ENCODE results near the gene FAM167B.

Gene FAM167B

GRCh38 chr1:32224285-32224684 is 22.7 kb upstream of the FAM167B start:
- TF ChIP-seq NFIC (IDR thresholded peaks at IDR 0.05) = no peak
- TF ChIP-seq ZBTB7A (IDR thresholded peaks at IDR 0.05; ENCODE audit: low read depth) = no peak
- no peak for TF ChIP-seq REST (IDR thresholded peaks at IDR 0.05; ENCODE audit: low read depth)
- TF ChIP-seq, protein P1, sequence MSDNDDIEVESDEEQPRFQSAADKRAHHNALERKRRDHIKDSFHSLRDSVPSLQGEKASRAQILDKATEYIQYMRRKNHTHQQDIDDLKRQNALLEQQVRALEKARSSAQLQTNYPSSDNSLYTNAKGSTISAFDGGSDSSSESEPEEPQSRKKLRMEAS (IDR thresholded peaks at IDR 0.05) = no peak
- no peak for TF ChIP-seq CREB1 (IDR thresholded peaks at IDR 0.05; ENCODE audit: low read depth)
- TF ChIP-seq TAF1 (IDR thresholded peaks at IDR 0.05; ENCODE audit: low read depth) = no peak
- TF ChIP-seq RAD21 (IDR thresholded peaks at IDR 0.05; ENCODE audit: low read depth) = no peak
- no peak for TF ChIP-seq FOXM1 (IDR thresholded peaks at IDR 0.05; ENCODE audit: borderline replicate concordance, low read depth)
- TF ChIP-seq CEBPB (IDR thresholded peaks at IDR 0.05) = no peak
- TF ChIP-seq, protein P2, sequence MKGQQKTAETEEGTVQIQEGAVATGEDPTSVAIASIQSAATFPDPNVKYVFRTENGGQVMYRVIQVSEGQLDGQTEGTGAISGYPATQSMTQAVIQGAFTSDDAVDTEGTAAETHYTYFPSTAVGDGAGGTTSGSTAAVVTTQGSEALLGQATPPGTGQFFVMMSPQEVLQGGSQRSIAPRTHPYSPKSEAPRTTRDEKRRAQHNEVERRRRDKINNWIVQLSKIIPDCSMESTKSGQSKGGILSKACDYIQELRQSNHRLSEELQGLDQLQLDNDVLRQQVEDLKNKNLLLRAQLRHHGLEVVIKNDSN (IDR thresholded peaks at IDR 0.05) = no peak
- TF ChIP-seq YY1 (IDR thresholded peaks at IDR 0.05; ENCODE audit: low read depth) = no peak
- TF ChIP-seq TEAD4 (IDR thresholded peaks at IDR 0.05) = no peak
- TF ChIP-seq TCF12 (IDR thresholded peaks at IDR 0.05; ENCODE audit: low read depth) = no peak
- no peak for TF ChIP-seq EGR1 (IDR thresholded peaks at IDR 0.05)
- no peak for TF ChIP-seq EP300 (IDR thresholded peaks at IDR 0.05; ENCODE audit: borderline replicate concordance)

DNA sequence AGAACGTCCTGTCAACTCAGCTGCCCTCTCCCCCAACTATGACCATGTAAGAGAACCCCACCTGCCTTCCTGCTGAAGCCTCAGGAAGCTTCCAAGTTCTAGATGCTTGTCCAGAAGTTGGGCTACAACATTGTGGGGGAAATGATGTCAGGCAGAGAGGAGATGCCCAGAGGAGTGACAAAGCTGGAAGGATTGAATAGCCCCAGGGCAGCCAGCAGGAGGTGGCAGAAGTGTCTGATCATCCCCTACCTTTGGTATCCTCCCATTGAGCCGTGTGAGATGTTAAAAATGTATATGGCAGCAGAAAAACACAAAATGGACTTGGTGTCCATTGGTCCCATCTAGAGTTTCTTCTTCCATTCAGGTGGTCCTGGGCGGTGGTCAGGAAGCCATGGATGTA is 18.3 kb upstream of the FAM167B start:
- TF ChIP-seq, protein P2 (IDR thresholded peaks at IDR 0.05) = no peak
- TF ChIP-seq YY1 (IDR thresholded peaks at IDR 0.05; ENCODE audit: low read depth) = no peak
- TF ChIP-seq, protein P1 (IDR thresholded peaks at IDR 0.05) = no peak
- TF ChIP-seq REST (IDR thresholded peaks at IDR 0.05; ENCODE audit: low read depth) = no peak
- no peak for TF ChIP-seq TEAD4 (IDR thresholded peaks at IDR 0.05)
- TF ChIP-seq TAF1 (IDR thresholded peaks at IDR 0.05; ENCODE audit: low read depth) = no peak
- no peak for TF ChIP-seq FOXM1 (IDR thresholded peaks at IDR 0.05; ENCODE audit: borderline replicate concordance, low read depth)
- TF ChIP-seq EP300 (IDR thresholded peaks at IDR 0.05; ENCODE audit: borderline replicate concordance) = no peak
- TF ChIP-seq EGR1 (IDR thresholded peaks at IDR 0.05) = no peak
- no peak for TF ChIP-seq RAD21 (IDR thresholded peaks at IDR 0.05; ENCODE audit: low read depth)
- no peak for TF ChIP-seq CEBPB (IDR thresholded peaks at IDR 0.05)
- TF ChIP-seq NFIC (IDR thresholded peaks at IDR 0.05) = no peak

DNA sequence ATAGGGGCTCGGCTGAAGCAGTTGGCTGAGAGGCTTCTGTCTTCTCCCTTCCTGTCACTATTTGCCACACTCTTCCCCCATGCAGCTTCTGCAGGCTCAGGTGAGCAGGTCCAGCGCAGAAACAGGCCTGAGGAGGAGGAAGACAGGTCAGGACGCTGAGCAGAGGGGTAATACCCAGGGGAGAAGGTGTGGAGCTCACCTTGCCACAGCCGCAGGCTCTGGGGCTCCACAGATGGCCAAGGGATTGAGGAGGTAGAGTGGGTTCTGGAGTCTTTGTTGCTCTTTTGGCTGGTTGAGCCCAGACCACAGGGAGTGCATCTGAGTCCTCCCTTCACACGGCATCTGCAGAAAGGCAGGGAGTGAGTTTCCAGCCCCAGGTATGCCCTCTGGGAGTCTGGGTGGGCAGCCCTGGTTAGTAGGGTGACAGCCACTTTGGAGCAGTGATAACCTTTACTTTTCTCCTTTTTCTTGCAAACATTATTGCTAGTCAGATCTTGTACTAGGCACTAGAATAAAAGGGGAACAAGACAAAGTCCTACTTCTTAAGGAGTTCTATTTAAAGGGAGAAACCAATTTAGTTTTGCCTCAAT is 15.1 kb upstream of the FAM167B start:
- no peak for TF ChIP-seq CEBPB (IDR thresholded peaks at IDR 0.05)
- no peak for TF ChIP-seq EGR1 (IDR thresholded peaks at IDR 0.05)
- TF ChIP-seq EP300 (IDR thresholded peaks at IDR 0.05; ENCODE audit: borderline replicate concordance) = no peak
- no peak for TF ChIP-seq TCF12 (IDR thresholded peaks at IDR 0.05; ENCODE audit: low read depth)

DNA sequence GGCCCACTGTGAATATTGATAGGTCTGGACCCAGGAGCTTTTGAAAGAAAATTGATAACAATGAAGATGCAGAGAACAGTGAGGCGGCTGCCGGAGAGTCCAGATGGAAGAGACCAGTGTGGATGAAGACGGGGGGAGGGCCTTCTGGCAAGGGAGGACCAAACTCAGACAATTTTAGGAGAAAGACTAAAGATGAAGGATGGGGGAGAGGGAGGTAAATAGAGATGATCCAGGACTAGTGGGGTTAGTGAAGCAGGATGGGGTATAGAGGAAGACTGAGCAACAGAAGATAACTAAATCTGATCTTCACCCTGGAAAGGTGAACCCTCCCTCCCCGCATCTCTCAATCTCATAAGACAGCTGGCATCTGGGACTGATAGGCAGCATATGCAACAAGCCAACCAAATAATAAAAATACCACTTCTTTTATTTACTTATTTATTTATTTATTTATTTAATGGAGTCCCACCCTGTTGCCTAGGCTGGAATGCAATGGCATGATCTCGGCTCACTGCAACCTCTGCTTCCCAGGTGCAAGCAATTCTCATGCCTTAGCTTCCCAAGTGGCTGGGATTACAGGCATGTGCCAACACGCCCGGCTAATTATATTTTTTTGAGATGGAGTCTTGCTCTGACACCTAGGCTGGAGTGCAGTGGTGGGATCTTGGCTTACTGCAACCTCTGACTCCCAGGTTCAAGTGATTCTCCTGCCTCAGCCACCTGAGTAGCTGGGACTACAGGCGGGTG is 14.3 kb upstream of the FAM167B start:
- TF ChIP-seq CEBPB (IDR thresholded peaks at IDR 0.05) = no peak
- TF ChIP-seq, protein P1 (IDR thresholded peaks at IDR 0.05) = no peak
- no peak for TF ChIP-seq EP300 (IDR thresholded peaks at IDR 0.05; ENCODE audit: borderline replicate concordance)
- TF ChIP-seq TEAD4 (IDR thresholded peaks at IDR 0.05) = no peak
- no peak for TF ChIP-seq YY1 (IDR thresholded peaks at IDR 0.05; ENCODE audit: low read depth)
- TF ChIP-seq REST (IDR thresholded peaks at IDR 0.05; ENCODE audit: low read depth) = no peak
- no peak for TF ChIP-seq TAF1 (IDR thresholded peaks at IDR 0.05; ENCODE audit: low read depth)
- TF ChIP-seq RAD21 (IDR thresholded peaks at IDR 0.05; ENCODE audit: low read depth) = no peak
- TF ChIP-seq TCF12 (IDR thresholded peaks at IDR 0.05; ENCODE audit: low read depth) = no peak
- TF ChIP-seq EGR1 (IDR thresholded peaks at IDR 0.05) = no peak
- TF ChIP-seq NFIC (IDR thresholded peaks at IDR 0.05) = no peak
- TF ChIP-seq FOXM1 (IDR thresholded peaks at IDR 0.05; ENCODE audit: borderline replicate concordance, low read depth) = no peak
- no peak for TF ChIP-seq CREB1 (IDR thresholded peaks at IDR 0.05; ENCODE audit: low read depth)
- TF ChIP-seq, protein P2 (IDR thresholded peaks at IDR 0.05) = no peak
- no peak for TF ChIP-seq ZBTB7A (IDR thresholded peaks at IDR 0.05; ENCODE audit: low read depth)

Data from Ishikawa (cell line).